CD1c-positive myeloid dendritic cell (primary cell): ENCODE measurements around the gene ZDHHC8.
"Not testable (repeated sequence)": the region's sequence is repeated elsewhere in the genome, so short reads cannot be mapped to it uniquely, and the experiment has no call there.

Experiments
- DNase-seq: peaks from one replicate; pipeline ENCODE4 v3.0.0-alpha.2; 2016; ENCODE audit errors: extremely low spot score

ZDHHC8 gene

DNA sequence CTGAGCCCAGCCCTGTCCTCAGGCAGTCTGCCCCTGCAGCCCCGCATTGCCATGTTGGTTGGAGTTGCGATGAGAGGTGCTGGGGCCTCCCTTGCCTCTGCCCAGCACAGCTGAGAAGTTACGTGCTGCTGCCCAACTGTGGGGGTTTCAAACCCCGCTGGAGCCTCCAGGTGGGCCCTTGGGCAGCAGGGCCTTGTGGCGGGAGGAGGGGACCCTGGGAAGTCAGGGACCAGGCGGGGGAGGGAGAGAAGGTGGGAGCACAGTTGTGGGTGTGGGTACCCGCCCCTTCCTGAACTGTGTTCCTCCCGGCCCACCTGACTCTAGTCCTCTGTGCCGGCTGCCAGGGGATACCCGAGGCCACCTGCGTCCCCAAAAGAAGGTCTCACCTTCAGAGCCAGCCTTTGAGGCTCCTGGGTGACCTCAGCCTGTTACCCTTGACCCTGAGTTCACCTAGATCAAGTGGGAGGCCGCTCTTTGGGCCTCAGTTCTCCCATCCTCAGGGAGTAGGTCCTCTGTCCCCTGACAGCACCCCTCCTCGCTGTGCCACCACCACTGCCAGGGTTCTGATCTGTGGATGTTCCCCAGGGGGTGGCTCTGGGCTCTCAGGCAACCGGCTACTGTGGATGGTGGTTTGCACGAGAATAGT is 26.9 kb downstream of the ZDHHC8 start:
- no peak for DNase-seq

DNA sequence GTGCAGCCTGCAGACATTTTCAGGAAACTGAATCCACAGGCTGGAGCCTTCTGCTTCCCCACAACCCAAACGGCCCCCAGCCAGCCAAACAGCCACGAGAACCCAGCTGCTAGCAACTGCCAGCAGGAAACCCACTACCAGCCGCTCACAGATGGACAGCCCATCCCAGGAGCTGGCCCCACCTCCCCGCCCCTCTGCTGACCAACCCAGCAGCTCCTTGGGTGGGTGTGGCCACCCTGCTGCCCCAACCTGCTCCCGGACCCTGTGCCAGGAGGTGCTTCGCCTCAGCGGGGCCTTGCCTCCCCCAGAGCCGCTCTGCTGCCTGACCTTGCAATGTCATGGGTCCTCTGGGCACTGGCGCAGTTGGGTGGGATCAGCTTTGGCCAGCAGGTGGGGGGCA is 27.5 kb downstream of the ZDHHC8 start:
- no peak for DNase-seq

- DNase-seq: not testable (repeated sequence)
Observed at GRCh38 chr22:20159531-20159930, 27.9 kb downstream of the ZDHHC8 start.

DNA sequence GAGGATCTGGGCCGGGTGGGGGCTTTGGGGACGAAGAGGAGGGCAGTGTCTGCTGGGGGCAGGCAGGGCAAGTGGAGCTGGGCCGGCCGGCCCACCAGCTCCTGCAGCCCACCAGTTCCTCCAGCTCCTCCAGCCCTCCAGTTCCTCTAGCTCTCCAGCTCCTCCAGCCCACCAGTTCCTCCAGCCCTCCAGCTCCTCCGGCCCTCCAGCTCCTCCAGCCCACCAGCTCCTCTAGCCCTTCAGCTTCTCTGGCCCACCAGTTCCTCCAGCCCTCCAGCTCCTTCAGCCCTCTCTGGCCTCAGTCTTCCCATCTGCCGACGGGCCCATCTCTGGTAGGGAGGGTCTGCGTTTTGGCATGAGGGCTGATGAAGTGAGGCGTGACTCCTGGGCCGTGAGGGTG is 28.4 kb downstream of the ZDHHC8 start:
- no peak for DNase-seq

DNA sequence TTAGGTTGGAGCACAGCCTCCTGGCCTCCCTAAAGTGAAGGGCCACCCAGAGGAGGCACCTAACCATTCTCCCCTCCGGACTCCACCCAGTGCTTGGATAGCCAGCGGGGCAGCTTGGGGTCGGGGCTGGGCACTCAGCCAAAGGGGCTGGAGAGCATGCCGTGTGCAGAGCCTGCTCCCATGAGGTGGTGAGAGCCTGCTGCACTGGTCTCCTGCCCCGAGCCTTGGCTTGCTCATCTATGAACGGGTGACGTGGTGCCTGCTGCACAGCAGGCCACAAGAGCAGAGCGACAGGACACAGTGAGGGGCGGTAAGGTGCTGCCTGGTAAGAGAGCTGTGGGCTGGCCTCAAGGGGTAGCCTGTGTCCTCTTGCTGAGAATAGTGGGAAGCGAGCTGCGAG is 33.3 kb downstream of the ZDHHC8 start:
- DNase-seq: no peak

- no peak for DNase-seq
Observed at GRCh38 chr22:20165421-20165820, 33.8 kb downstream of the ZDHHC8 start.

DNA sequence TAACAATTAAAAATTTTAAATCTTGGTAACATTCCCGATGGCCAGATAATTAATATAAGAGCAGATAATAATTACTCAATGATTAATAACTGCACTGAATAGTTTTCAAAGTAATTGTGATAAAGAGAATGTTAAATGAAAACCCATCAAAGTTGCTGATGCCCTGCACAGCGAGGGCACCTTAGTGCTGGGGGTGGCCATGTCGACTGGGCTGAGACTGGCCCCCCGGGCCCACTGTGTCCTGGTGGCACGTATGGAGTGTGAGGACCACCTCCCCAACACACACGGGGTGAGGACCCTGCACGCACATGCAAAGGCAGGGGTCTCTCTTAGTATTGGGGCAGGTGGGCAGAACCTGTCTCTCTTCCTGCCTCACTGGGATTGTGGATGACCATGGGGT is 34.3 kb downstream of the ZDHHC8 start:
- DNase-seq: no peak

GRCh38 chr22:20166703-20167102 is 35.1 kb downstream of the ZDHHC8 start:
- no peak for DNase-seq

DNA sequence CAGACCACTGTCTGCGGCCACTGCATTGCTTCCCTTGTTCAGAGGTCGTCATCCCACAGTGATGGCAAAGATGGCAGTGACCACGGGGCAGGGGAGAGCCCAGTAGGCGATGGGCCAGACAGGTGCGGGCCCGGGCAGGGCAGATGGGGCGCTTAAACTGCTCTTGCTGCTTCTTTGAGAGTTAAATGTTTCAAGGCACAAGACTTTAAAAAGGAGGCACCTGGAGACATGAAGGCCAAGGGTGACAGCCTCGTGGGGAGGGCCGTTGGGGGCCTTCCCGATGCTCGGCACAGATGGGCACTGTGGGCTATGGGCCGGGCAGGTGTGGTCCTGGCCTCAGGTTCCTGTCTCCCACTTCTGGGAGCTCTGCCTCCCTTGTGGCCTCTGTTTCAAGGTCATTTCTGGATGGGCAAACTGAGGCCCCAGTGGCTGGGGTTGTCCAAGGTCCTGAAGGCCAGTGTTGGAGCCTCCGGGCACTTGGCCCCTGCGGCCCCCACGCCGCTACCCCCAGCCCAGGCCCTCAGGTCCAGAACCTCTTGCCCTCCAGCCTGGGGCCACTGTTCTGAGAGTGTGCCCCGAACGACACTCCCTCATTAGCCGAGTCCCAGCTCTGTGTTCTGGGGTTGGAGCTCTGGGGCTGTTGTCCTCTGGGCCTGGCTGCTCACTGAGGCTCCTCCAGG is 36.2 kb downstream of the ZDHHC8 start:
- no peak for DNase-seq

DNA sequence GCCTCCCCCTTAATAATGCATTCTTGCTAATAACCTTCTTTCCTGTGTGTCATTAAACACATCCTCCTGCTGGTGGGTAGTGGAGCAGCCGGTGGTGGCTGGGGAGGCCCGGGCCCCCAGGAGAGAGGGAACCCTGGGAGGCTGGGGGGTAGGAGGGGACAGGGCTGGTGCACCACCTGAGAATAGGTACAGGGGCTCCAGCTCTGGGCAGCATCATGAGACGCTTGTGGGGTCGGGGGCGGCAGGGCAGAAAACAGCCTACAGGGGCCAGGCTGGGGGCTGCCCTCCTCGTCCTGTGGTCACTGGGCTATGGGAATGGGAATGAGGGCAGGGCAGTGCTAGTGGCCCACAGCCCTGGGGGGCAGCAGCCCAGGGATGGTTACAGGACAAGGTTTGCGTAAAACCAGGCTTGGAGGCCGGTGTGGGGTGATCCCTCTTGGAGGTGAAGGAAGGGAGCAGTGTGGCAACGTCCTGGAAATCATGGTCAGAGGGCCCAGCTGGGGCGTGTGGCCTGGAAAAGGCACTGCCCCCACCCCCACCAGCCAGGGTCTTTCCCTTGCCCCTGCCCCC is 37.7 kb downstream of the ZDHHC8 start:
- DNase-seq: no peak

DNA sequence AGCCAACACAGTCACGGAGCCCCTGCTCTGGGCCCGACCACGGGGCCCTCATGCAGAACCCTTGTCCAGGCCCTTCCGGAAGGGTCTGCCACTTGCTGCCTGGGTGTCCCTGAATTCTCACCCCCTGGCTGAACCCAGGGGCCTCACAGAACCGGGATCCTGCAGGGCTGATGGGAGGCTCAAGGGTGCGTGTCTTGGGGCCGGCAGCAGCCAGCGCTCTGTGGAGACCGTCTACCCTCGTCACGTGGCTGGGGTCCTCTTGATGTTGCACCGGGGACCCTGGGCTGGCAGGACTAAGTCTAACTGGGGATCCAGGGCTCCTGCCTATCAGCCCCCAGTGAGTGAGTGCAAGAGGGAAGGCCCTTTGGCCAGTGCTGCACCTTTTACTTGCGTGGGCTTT is 38.6 kb downstream of the ZDHHC8 start:
- DNase-seq: no peak

- no peak for DNase-seq
Observed at GRCh38 chr22:20171288-20172140, 39.9 kb downstream of the ZDHHC8 start.

- DNase-seq: no peak
Observed at GRCh38 chr22:20172141-20172613, 40.6 kb downstream of the ZDHHC8 start.

GRCh38 chr22:20173246-20173645 is 41.6 kb downstream of the ZDHHC8 start:
- no peak for DNase-seq

DNA sequence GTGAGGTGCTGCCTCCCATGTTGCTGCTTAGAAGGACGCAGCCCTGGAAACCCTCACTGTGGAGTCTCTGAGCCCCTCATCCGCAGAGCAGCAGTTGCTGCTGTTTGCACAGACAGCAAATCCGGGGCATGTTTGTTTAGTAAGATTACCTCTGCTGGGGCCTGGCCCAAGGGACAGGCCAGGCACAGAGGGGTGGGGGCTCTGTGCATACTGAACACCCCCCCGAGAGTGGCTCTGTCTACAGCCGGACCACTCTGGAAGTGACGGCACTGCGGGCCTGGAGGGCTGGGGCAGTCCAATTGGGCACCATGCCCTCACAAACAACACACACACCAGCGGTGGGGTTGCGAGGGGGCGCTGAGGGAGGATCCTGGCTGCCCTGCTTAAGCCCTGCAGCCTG is 42.2 kb downstream of the ZDHHC8 start:
- DNase-seq: no peak

GRCh38 chr22:20174785-20175596 is 43.4 kb downstream of the ZDHHC8 start:
- DNase-seq: no peak

DNA sequence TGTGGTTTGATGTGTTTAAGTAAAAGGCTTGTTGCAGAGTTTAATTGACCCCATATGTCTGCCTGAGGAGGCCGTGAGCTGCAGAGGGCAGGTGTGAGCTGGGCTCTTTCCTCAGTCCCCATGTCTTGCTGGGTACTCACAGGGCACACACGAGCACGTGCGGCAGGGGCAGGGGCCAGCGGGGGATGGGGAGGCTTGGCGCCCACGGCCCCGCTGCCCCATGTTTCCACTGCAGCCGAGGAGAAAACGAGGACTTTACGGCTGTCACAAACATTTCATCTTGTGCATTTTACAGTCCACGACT is 43.9 kb downstream of the ZDHHC8 start:
- no peak for DNase-seq

DNA sequence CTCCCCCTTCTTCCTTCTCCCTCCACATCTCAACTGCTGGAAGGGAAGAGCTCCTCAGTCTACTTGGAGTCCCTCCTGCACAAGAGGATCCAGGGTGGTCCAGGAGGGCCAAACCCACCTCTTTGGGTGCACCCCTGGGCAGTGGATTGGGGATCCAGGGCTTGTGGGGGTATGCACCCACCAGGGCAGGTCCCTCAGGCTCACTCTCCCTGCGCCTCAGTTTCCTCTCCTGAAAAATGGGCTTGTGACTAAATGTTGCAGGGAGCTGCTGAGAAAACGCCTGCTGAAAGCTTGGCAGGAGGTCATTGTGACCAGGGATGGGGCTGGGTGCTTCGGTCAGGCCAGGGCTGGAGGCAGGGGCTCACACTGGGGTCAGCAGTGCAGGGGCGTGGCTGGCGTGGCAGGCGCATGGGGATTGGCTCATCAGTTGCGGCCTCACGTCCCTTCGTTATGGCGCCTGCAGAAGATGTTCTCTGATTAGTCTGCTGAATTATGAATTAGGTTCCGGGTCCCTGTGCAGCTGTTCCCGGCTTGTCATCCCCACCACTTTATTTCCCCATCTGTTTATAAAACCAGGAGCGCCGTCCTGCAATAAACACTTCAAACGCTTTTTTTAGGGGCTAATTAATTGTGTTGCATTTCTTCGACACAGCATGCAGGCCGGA is 44.9 kb downstream of the ZDHHC8 start:
- no peak for DNase-seq

- DNase-seq: no peak
Observed at GRCh38 chr22:20177217-20177911, 45.8 kb downstream of the ZDHHC8 start.

- DNase-seq: no peak
Observed at GRCh38 chr22:20178075-20178914, 46.7 kb downstream of the ZDHHC8 start.
